HG03097 (cell line): ENCODE data around the gene PET100.

Experiments used
- ATAC-seq: cut with Tn5 transposase; IDR thresholded peaks from one replicate; pipeline ENCODE4 v1.9.1; 2021; ENCODE audit not compliant: unreplicated experiment, low FRiP score

The PET100 gene

GRCh38 chr19:7646426-7646700, 16.8 kb downstream of the PET100 start:
- ATAC-seq = no peak

GRCh38 chr19:7647156-7647555, 17.6 kb downstream of the PET100 start:
- ATAC-seq = no peak

- no peak for ATAC-seq
Observed at GRCh38 chr19:7648265-7649014, 18.8 kb downstream of the PET100 start.

- no peak for ATAC-seq
Observed at GRCh38 chr19:7650148-7650547, 20.6 kb downstream of the PET100 start.

GRCh38 chr19:7652061-7652641, 22.6 kb downstream of the PET100 start:
- no peak for ATAC-seq

GRCh38 chr19:7654401-7654800, 24.8 kb downstream of the PET100 start:
- no peak for ATAC-seq

GRCh38 chr19:7655581-7655980, 26.0 kb downstream of the PET100 start:
- no peak for ATAC-seq

- ATAC-seq = no peak
Observed at GRCh38 chr19:7657131-7657751, 27.6 kb downstream of the PET100 start.

GRCh38 chr19:7658219-7658686, 28.7 kb downstream of the PET100 start:
- ATAC-seq = peak; percentile 76

- ATAC-seq = no peak
Observed at GRCh38 chr19:7661744-7662538, 32.3 kb downstream of the PET100 start.

GRCh38 chr19:7662657-7663056, 33.1 kb downstream of the PET100 start:
- ATAC-seq = no peak

GRCh38 chr19:7663706-7664105, 34.1 kb downstream of the PET100 start:
- ATAC-seq = no peak

GRCh38 chr19:7665076-7665475, 35.5 kb downstream of the PET100 start:
- no peak for ATAC-seq

- ATAC-seq = no peak
Observed at GRCh38 chr19:7668842-7669241, 39.2 kb downstream of the PET100 start, which contains the start of gene RETN. RETN (plus strand) TSS chr19:7669049; CDS start chr19:7669327, 278 bp downstream.

- ATAC-seq = no peak
Observed at GRCh38 chr19:7669641-7670040, 40.0 kb downstream of the PET100 start.

GRCh38 chr19:7670150-7670783, 40.7 kb downstream of the PET100 start:
- ATAC-seq = no peak

- no peak for ATAC-seq
Observed at GRCh38 chr19:7670790-7671189, 41.2 kb downstream of the PET100 start.

GRCh38 chr19:7672522-7672921, 42.9 kb downstream of the PET100 start:
- ATAC-seq = no peak

- ATAC-seq = no peak
Observed at GRCh38 chr19:7674010-7675005, 44.7 kb downstream of the PET100 start.
